CD4-positive, alpha-beta T cell (primary cell): ENCODE data around the gene STARD5. TPM values are rescaled to one million over a fixed set of nuclear protein-coding genes. Genes with fewer than 3 reads are reported as not detected.

Experiments used
- ATAC-seq: fragments of 200-7000 bp; cut with Tn5 transposase; one replicate; pipeline ENCODE4 v1.10.0; 2022; ENCODE audit warnings: mild to moderate bottlenecking; ENCODE audit not compliant: poor library complexity
- CTCF ChIA-PET: fragments of 350-600 bp; sonication (Branson Sonifier 250); formaldehyde crosslinking; loops from one replicate; lab custom pipeline; 2021; ENCODE audit warnings: antibody characterized with exemption, inconsistent platforms; lab: Charles Lee
- POLR2A ChIA-PET: fragments of 350-600 bp; sonication (Branson Sonifier 250); formaldehyde crosslinking; loops from one replicate; lab custom pipeline; 2021; ENCODE audit warnings: antibody characterized with exemption, inconsistent platforms; lab: Charles Lee
- DNase-seq, 14 experiments: peaks; one replicate each; pipeline ENCODE4 v3.0.0-alpha.2; 2013 to 2020; ENCODE audit warnings: mixed read lengths in 2 of 14
- H3K27ac ChIP-seq, 2 donors: one replicate each; pipeline versions ENCODE4 v1.5.1 to v1.7.0; 2013; ENCODE audit warnings: low read length in 2 of 2, low read depth in 1 of 2, mild to moderate bottlenecking in 1 of 2
- H3K27me3 ChIP-seq, 2 experiments: 1 replicate in 1 of 2; 2 replicates in 1 of 2; pipeline versions ENCODE4 v1.6.1 to v1.7.0; 2013; ENCODE audit warnings: low read length in 2 of 2, control low read depth in 1 of 2, mild to moderate bottlenecking in 1 of 2, moderate library complexity in 1 of 2; ENCODE audit not compliant: insufficient read depth in 2 of 2, control insufficient read depth in 1 of 2
- H3K36me3 ChIP-seq: one replicate; pipeline ENCODE4 v1.6.1; 2013; ENCODE audit warnings: low read length, control low read depth; ENCODE audit not compliant: insufficient read depth
- H3K4me1 ChIP-seq: one replicate; pipeline ENCODE4 v1.6.1; 2013; ENCODE audit warnings: low read length, control low read depth; ENCODE audit not compliant: insufficient read depth
- H3K4me3 ChIP-seq: one replicate; pipeline ENCODE4 v1.5.1; 2013; ENCODE audit warnings: mild to moderate bottlenecking, low read length, moderate library complexity
- H3K9me3 ChIP-seq, 2 experiments: 1 replicate in 1 of 2; 2 replicates in 1 of 2; pipeline versions ENCODE4 v1.6.1 to v1.7.0; 2013; ENCODE audit warnings: low read length in 2 of 2, mild to moderate bottlenecking in 2 of 2, control low read depth in 1 of 2, moderate library complexity in 1 of 2; ENCODE audit not compliant: control insufficient read depth in 1 of 2, insufficient read depth in 1 of 2
- H3K27ac Mint-ChIP-seq: one replicate; pipeline ENCODE4 v1.8.0; 2020; ENCODE audit warnings: mixed read lengths
- H3K27me3 Mint-ChIP-seq: one replicate; pipeline ENCODE4 v1.8.0; 2021; ENCODE audit warnings: mixed read lengths
- H3K36me3 Mint-ChIP-seq: one replicate; pipeline ENCODE4 v1.8.0; 2021; ENCODE audit warnings: low read depth, mixed read lengths
- H3K4me1 Mint-ChIP-seq: one replicate; pipeline ENCODE4 v1.8.0; 2021; ENCODE audit warnings: low read depth, mixed read lengths
- H3K4me3 Mint-ChIP-seq: one replicate; pipeline ENCODE4 v1.8.0; 2020; ENCODE audit warnings: mild to moderate bottlenecking, mixed read lengths
- H3K9me3 Mint-ChIP-seq: one replicate; pipeline ENCODE4 v1.8.0; 2020; ENCODE audit warnings: mixed read lengths
- intact Hi-C, 2 experiments: fragments of 100-400 bp; cut with DNase I in 1 of 2; cut with micrococcal nuclease in 1 of 2; formaldehyde crosslinking; loops; one replicate each; pipeline versions ENCODE4 v1.15.1 to v1.9.0; 2023 to 2025; cut with DNase I, micrococcal nuclease
- total RNA-seq, 174 experiments: library from RNA in 2 of 174; stranded (reverse) in 2 of 174; gene quantifications; one replicate each; pipeline ENCODE4 v1.2.3 and lab custom pipeline; 2021 to 2026
- TF ChIP-seq, protein P1 (sequence below): fragments of 200-600 bp; IDR thresholded peaks from one replicate; pipeline ENCODE4 v1.8.0; 2022; ENCODE audit warnings: antibody characterized with exemption, mild to moderate bottlenecking

The STARD5 gene
- total RNA-seq, 2 experiments from 2014 or later: 9.7 to 9.8 TPM

DNA sequence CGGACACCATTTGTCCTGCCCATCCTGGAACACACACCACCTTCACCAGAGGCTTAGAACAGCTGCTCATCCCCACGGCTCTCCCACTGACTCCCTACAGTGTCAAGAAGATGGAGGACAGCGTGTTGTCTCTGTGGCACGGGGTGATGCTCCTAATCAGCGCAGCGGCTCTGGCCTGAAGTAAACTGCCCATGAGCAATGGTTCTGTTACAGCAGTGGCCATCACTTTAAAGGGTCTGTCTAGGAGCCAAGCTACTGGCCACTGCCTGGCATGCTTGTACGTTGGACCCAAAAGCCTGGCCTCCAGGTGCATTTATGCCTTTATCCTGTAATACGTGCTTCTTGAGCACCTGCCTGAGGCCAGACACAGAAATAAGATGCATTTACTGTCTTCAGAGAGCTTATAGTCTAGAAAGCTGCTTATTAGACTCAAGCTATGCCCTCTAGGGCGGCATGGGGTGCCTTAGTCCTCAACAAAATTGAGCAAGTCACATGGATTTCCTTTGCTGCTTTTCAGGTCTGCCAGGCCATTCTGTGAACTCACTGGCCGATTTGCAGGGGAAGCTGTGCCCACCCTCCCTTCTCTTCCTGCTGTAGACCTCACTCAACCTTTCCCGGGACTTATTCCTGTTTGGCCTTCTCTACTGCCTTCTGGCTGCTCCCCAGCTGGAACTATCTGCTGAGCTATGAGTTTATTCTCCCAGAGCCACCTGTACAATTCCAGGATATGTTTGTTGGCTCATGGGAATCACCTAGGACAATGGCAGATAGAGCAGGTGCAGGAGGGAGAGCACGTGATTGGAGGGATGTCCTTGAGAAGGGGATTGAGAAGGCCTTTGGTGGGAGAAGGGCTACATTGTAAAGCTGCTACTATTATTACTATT is 51.9 kb downstream of the STARD5 start:
- TF ChIP-seq, protein P1, sequence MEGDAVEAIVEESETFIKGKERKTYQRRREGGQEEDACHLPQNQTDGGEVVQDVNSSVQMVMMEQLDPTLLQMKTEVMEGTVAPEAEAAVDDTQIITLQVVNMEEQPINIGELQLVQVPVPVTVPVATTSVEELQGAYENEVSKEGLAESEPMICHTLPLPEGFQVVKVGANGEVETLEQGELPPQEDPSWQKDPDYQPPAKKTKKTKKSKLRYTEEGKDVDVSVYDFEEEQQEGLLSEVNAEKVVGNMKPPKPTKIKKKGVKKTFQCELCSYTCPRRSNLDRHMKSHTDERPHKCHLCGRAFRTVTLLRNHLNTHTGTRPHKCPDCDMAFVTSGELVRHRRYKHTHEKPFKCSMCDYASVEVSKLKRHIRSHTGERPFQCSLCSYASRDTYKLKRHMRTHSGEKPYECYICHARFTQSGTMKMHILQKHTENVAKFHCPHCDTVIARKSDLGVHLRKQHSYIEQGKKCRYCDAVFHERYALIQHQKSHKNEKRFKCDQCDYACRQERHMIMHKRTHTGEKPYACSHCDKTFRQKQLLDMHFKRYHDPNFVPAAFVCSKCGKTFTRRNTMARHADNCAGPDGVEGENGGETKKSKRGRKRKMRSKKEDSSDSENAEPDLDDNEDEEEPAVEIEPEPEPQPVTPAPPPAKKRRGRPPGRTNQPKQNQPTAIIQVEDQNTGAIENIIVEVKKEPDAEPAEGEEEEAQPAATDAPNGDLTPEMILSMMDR: no peak
- H3K4me1 ChIP-seq: peaks cover 15% of the 10 kb centered on the region
- no peak overlapping the region for H3K27ac Mint-ChIP-seq
- POLR2A ChIA-PET: interaction anchor here (0.7 to 13.8 kb wide), 2 partner anchors 29 to 52 kb away, joined by 4 to 396 read pairs; partner anchors contain the start of gene STARD5
- no peaks in the 10 kb centered on the region for H3K27me3 ChIP-seq
- ATAC-seq: no peak
- H3K9me3 Mint-ChIP-seq: peaks cover 1% of the 10 kb centered on the region
- H3K4me3 ChIP-seq: no peak overlapping the region
- H3K4me3 Mint-ChIP-seq: no peak overlapping the region
- H3K27me3 Mint-ChIP-seq: no peaks in the 10 kb centered on the region
- peaks cover 42% of the 10 kb centered on the region for H3K4me1 Mint-ChIP-seq
- no peak overlapping the region for H3K27ac ChIP-seq
- peaks cover 9% of the 10 kb centered on the region for H3K36me3 Mint-ChIP-seq
- no peaks in the 10 kb centered on the region for H3K36me3 ChIP-seq
- peaks cover 0 to 5% of the 10 kb centered on the region in 2 experiments for H3K9me3 ChIP-seq
- CTCF ChIA-PET: no interaction called here
- DNase-seq: peak in 1 of 14 experiments; percentile 6
- intact Hi-C loops: loop anchor here in 1 of 2 experiments (10.0 kb wide), 1 partner anchor 203 kb away; no protein-coding TSS in a partner anchor

DNA sequence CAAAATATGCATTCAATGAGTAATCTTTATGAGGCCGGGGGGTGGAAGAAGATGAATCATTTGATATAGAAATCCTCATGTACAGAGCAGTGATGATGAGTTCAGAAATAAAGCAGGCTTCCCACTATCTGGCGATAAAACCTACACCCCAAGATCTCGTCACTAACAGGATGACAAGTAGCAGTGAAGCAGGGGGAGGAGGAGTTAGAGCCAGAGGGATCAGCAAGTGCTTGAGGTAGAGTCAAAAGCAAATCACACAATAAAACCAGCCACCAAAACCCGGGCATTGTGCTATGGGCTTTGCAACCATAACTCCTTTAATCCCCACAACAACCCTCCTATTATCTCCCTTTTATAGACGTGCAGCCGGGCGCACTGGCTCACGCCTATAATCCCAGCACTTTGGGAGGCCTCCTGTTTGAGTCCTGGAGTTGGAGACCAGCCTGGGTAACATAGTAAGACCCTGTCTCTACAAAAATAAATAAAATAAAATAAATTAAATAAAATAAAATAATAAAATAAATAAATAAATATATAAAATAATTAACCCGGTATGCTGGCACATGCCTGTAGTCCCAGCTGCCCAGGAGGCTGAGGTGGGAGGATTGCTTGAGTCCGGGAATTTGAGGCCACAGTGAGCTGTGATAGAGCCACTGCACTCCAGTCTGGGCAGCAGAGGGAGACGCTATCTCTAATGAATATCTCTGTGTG is 53.0 kb downstream of the STARD5 start:
- Histone ChIP-seq H3K9me3 (no peaks in the 10 kb centered on the region), H3K36me3 (no peaks in the 10 kb centered on the region), H3K4me1 (peaks cover 18% of the 10 kb centered on the region), H3K4me3 (no peak overlapping the region), H3K27me3 (no peaks in the 10 kb centered on the region), H3K27ac (no peak overlapping the region)
- H3K27me3 Mint-ChIP-seq: no peaks in the 10 kb centered on the region
- ChIA-PET POLR2A (no interaction called here), CTCF (no interaction called here)
- H3K9me3 Mint-ChIP-seq: no peaks in the 10 kb centered on the region
- intact Hi-C loops: loop anchor here in 1 of 2 experiments (10.0 kb wide), 1 partner anchor 204 kb away; no protein-coding TSS in a partner anchor
- TF ChIP-seq, protein P1: no peak
- peaks cover 40% of the 10 kb centered on the region for H3K4me1 Mint-ChIP-seq
- H3K27ac Mint-ChIP-seq: no peak overlapping the region
- DNase-seq (no peak), ATAC-seq (no peak)
- H3K36me3 Mint-ChIP-seq: peaks cover under 1% of the 10 kb centered on the region
- H3K4me3 Mint-ChIP-seq: no peak overlapping the region

DNA sequence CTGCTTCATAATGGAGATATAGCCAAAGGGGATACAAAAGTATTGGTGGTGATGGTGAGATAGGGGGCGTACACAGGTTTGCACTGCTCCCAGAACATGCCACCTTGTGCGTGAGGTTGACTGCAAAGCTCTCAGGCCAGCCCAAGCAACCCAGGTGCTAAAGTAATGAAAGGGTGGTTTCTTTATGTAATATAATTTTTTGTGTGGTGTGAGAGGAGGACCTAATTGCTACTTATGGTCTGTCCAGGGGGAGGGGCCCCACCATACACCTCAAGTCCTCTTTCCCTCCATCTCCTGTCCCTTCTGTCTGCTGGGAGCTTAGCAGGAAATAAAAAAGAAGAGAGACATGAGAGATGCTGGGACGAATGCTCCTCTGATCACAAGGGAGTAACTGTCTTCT is 53.8 kb downstream of the STARD5 start:
- H3K4me3 Mint-ChIP-seq: no peak overlapping the region
- intact Hi-C loops: loop anchor here in 1 of 2 experiments (10.0 kb wide), 1 partner anchor 205 kb away; no protein-coding TSS in a partner anchor
- ChIA-PET POLR2A (no interaction called here), CTCF (no interaction called here)
- H3K9me3 Mint-ChIP-seq: no peaks in the 10 kb centered on the region
- H3K36me3 Mint-ChIP-seq: no peaks in the 10 kb centered on the region
- Histone ChIP-seq H3K4me3 (no peak overlapping the region), H3K27ac (no peak overlapping the region), H3K36me3 (no peaks in the 10 kb centered on the region), H3K4me1 (peaks cover 23% of the 10 kb centered on the region), H3K27me3 (no peaks in the 10 kb centered on the region), H3K9me3 (no peaks in the 10 kb centered on the region)
- H3K4me1 Mint-ChIP-seq: peaks cover 40% of the 10 kb centered on the region
- TF ChIP-seq, protein P1: no peak
- ATAC-seq (no peak), DNase-seq (no peak)
- H3K27ac Mint-ChIP-seq: no peak overlapping the region
- H3K27me3 Mint-ChIP-seq: no peaks in the 10 kb centered on the region
